ENCODE measurements around the gene RRN3.

DNA sequence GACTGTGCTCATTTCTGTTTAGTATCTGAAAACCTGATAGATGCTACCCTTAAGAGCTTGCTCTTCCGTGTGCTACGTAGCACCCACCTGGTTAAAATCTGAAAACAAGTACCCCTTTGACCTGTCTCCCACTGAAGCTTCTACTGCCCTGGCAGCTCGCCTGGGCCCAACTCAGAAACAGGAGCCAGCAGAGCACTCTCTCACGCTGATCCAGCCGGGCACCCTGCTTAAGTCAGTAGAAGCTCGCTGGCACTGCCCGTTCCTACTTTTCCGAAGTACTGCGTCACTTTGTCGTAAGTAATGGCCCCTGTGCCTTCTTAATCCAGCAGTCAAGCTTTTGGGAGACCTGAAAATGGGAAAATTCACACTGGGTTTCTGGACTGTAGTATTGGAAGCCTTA is 57.1 kb downstream of the RRN3 start:
- no peak for TF ChIP-seq POLR2A (IDR thresholded peaks at IDR 0.05; ENCODE audit: low read depth, low read length)
- no peak for TF ChIP-seq TAF1 (IDR thresholded peaks at IDR 0.05; ENCODE audit: low read depth, low read length)
- no peak for TF ChIP-seq POLR2AphosphoS5 (IDR thresholded peaks at IDR 0.05; ENCODE audit: low read depth, low read length)
- TF ChIP-seq SPI1 (IDR thresholded peaks at IDR 0.05; ENCODE audit: low read depth, low read length) = no peak

Data from GM12891 (cell line).